Measurements from ENCODE around the gene COPB2. TPM values are rescaled to one million over a fixed set of nuclear protein-coding genes. Genes with fewer than 3 reads are reported as not detected.

The COPB2 gene
- total and polyA plus RNA-seq, 2 donors (not counting 3 experiments of a cell fraction or from before 2014, with no cell fraction given), result 72.1 to 146 TPM

GRCh38 chr3:139342054-139342453 lies 47.4 kb downstream of the COPB2 start:
- DNase-seq (ENCODE audit: low read depth, low spot score), result no peak
- Histone ChIP-seq H3K4me1 (ENCODE audit: control insufficient read depth, extremely low read depth, insufficient read depth, low read length) (peaks cover 7% of the 10 kb centered on the region), H3K79me2 (ENCODE audit: control insufficient read depth, insufficient read depth, low read length) (peaks cover 26% of the 10 kb centered on the region), H3K27me3 (ENCODE audit: control insufficient read depth in 2 of 2, insufficient read depth in 2 of 2, low read length in 2 of 2) (peaks cover 3 to 13% of the 10 kb centered on the region in 2 experiments), H4K20me1 (replicated peaks; ENCODE audit: control insufficient read depth, extremely low read depth, insufficient read depth, low read length) (no peaks in the 10 kb centered on the region), H3K27ac (ENCODE audit: insufficient read depth, low read depth, low read length) (no peak overlapping the region), H3K9me3 (replicated peaks; ENCODE audit: control insufficient read depth, insufficient read depth, low read length) (no peaks in the 10 kb centered on the region), H3K9ac (replicated peaks; ENCODE audit: extremely low read depth, insufficient read depth, low read length) (no peak overlapping the region), H3K36me3 (ENCODE audit: control insufficient read depth in 2 of 2, extremely low read depth in 1 of 2, insufficient read depth in 2 of 2, low read length in 2 of 2) (peaks cover 0 to 2% of the 10 kb centered on the region in 2 experiments), H3K9me1 (replicated peaks; ENCODE audit: control insufficient read depth, extremely low read depth, insufficient read depth, low read length) (no peaks in the 10 kb centered on the region), H2AFZ (ENCODE audit: low read depth, low read length) (no peak overlapping the region), H3K4me3 (replicated peaks in 1 of 3; ENCODE audit: insufficient read depth in 1 of 3, low read depth in 1 of 3, low read length in 3 of 3) (no peak overlapping the region), H3K4me2 (ENCODE audit: insufficient read depth, low read length) (no peak overlapping the region)
- dilution Hi-C loops (cut with MboI; ENCODE audit: extremely low pct_ligation_motif_present, low sequenced_read_pairs) (no loop called here), intact Hi-C loops (cut with micrococcal nuclease) (no loop called here)
- ChIA-PET CTCF (interaction anchor here (1.8 kb wide), 1 partner anchor 13 kb away, joined by 8 read pairs; no protein-coding TSS in a partner anchor), POLR2A (no interaction called here)
- TF ChIP-seq FOS (IDR thresholded peaks at IDR 0.05; ENCODE audit: borderline replicate concordance, insufficient read depth, low read length) (no peak), GATA2 (IDR thresholded peaks at IDR 0.05; ENCODE audit: insufficient read depth, insufficient read length, low read depth, low read length) (no peak)
- FAIRE-seq, result no peak
- no TSS peak for BruUV-seq (replicated peaks)

DNA sequence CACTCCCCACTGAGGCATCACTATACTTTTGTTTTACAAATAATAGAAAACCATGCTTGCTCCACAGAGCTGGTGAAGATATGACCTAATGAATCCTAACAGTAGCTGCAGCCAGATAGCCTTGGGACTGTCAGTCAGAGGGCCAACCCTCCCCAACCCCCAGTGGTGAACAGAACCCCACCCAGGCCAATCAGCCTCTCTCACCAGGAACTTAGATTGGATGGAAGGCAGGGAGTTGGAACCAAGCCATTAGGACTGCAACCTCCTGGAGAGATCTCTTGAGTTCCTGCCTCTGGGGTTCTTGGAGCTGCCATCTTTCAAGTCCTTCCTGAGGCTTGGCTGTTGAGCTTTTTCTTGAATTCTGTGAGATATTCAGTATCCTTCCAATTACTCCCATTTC lies 48.7 kb downstream of the COPB2 start:
- H3K9me1 ChIP-seq (replicated peaks; ENCODE audit: control insufficient read depth, extremely low read depth, insufficient read depth, low read length), result no peaks in the 10 kb centered on the region
- no peak overlapping the region for H3K27ac ChIP-seq (ENCODE audit: insufficient read depth, low read depth, low read length)
- H2AFZ ChIP-seq (ENCODE audit: low read depth, low read length), result no peak overlapping the region
- peaks cover 15% of the 10 kb centered on the region for H3K79me2 ChIP-seq (ENCODE audit: control insufficient read depth, insufficient read depth, low read length)
- H3K27me3 ChIP-seq (ENCODE audit: control insufficient read depth in 2 of 2, insufficient read depth in 2 of 2, low read length in 2 of 2), result peaks cover 4 to 13% of the 10 kb centered on the region in 2 experiments
- H3K4me1 ChIP-seq (ENCODE audit: control insufficient read depth, extremely low read depth, insufficient read depth, low read length), result peaks cover 7% of the 10 kb centered on the region
- H3K36me3 ChIP-seq (ENCODE audit: control insufficient read depth in 2 of 2, extremely low read depth in 1 of 2, insufficient read depth in 2 of 2, low read length in 2 of 2), result no peaks in the 10 kb centered on the region
- intact Hi-C loops (cut with micrococcal nuclease), result no loop called here
- POLR2A ChIA-PET, result no interaction called here
- no TSS peak for BruUV-seq (replicated peaks)
- H4K20me1 ChIP-seq (replicated peaks; ENCODE audit: control insufficient read depth, extremely low read depth, insufficient read depth, low read length), result no peaks in the 10 kb centered on the region
- dilution Hi-C loops (cut with MboI; ENCODE audit: extremely low pct_ligation_motif_present, low sequenced_read_pairs), result no loop called here
- H3K4me2 ChIP-seq (ENCODE audit: insufficient read depth, low read length), result no peak overlapping the region
- no peak overlapping the region for H3K4me3 ChIP-seq (replicated peaks in 1 of 3; ENCODE audit: insufficient read depth in 1 of 3, low read depth in 1 of 3, low read length in 3 of 3)
- no peak for TF ChIP-seq FOS (IDR thresholded peaks at IDR 0.05; ENCODE audit: borderline replicate concordance, insufficient read depth, low read length)
- TF ChIP-seq MYC (IDR thresholded peaks at IDR 0.05; ENCODE audit: low read depth, low read length), result no peak
- TF ChIP-seq, protein P1, sequence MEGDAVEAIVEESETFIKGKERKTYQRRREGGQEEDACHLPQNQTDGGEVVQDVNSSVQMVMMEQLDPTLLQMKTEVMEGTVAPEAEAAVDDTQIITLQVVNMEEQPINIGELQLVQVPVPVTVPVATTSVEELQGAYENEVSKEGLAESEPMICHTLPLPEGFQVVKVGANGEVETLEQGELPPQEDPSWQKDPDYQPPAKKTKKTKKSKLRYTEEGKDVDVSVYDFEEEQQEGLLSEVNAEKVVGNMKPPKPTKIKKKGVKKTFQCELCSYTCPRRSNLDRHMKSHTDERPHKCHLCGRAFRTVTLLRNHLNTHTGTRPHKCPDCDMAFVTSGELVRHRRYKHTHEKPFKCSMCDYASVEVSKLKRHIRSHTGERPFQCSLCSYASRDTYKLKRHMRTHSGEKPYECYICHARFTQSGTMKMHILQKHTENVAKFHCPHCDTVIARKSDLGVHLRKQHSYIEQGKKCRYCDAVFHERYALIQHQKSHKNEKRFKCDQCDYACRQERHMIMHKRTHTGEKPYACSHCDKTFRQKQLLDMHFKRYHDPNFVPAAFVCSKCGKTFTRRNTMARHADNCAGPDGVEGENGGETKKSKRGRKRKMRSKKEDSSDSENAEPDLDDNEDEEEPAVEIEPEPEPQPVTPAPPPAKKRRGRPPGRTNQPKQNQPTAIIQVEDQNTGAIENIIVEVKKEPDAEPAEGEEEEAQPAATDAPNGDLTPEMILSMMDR (IDR thresholded peaks at IDR 0.05; ENCODE audit: extremely low read depth in 1 of 2, insufficient read depth in 1 of 2, low read depth in 1 of 2, low read length in 2 of 2), result no peak
- TF ChIP-seq, protein P2, sequence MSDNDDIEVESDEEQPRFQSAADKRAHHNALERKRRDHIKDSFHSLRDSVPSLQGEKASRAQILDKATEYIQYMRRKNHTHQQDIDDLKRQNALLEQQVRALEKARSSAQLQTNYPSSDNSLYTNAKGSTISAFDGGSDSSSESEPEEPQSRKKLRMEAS (IDR thresholded peaks at IDR 0.05; ENCODE audit: insufficient read depth, insufficient read length), result no peak
- no peaks in the 10 kb centered on the region for H3K9me3 ChIP-seq (replicated peaks; ENCODE audit: control insufficient read depth, insufficient read depth, low read length)
- DNase-seq (ENCODE audit: low read depth, low spot score) (no peak), FAIRE-seq (no peak)
- H3K9ac ChIP-seq (replicated peaks; ENCODE audit: extremely low read depth, insufficient read depth, low read length), result no peak overlapping the region
- CTCF ChIA-PET, result interaction anchor here (1.2 to 1.8 kb wide), 2 partner anchors 12 to 405 kb away, joined by 5 to 8 read pairs; no protein-coding TSS in a partner anchor
